ENCODE results near the gene IP6K2. TPM values are rescaled to one million over a fixed set of nuclear protein-coding genes. Genes with fewer than 3 reads are reported as not detected.

IP6K2 gene
- total and polyA plus RNA-seq, 10 of the 15 experiments (the other 5 are each of a cell fraction or from before 2014, with no cell fraction given): 25.8 to 95.9 (median 69.0) TPM

DNA sequence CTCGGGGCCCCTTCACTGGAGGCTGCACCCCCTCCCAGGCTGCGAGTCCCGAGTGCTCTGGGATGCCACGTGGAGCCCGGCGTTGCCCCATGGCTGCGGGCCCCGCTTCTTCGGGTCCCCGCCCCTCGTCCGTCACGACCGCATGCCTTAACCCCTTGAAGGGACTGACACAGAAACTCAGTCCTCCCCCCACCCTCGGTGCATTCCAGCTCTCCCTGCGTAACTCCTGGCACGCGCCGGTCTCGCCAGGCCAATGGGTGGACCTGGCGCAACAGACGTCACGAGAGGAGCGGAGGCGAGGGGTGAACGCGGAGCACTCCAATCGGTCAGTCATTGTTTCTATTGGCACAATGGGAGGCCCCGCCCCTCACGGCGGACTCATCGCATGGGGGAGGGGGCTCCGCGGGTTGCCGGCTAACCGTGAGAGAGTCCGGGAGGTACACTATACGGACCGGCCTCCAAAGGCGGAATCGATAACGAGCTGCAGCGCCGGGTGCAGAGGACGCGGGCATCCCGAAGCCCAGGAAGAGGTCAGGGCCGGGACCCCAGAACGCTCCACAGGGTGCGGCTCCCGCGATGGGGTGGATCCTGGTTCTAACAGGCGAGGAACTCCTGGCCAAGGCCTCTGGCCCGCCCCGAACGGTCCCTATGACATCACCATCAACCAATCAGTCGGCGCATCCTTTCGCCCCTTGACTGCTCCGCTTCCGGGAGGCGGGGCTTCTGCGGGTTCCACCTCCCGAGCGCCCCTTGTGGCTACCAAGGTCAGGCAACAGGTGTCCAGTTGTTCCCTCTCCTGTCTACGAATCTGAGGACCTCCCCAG, 53.3 kb downstream of the IP6K2 start:
- ATAC-seq (peak; percentile 94), FAIRE-seq (peak; percentile 97), DNase-seq (ENCODE audit: low read depth, low spot score) (peak; percentile 89)
- WGBS (ENCODE audit: insufficient coverage, insufficient replicate concordance, low lambda C conversion rate, missing lambda C conversion rate): 1% methylated on average over 55 of the region's 66 CpGs
- no peaks in the 10 kb centered on the region for H3K36me3 ChIP-seq (ENCODE audit: control insufficient read depth in 2 of 2, insufficient read depth in 2 of 2, low read length in 1 of 2)
- POLR2A ChIA-PET: interaction anchor here (0.6 to 1.3 kb wide), 3 partner anchors 107 to 430 kb away, joined by 3 read pairs; partner anchors contain the start of genes PFKFB4 and QRICH1
- H3K4me3 ChIP-seq: peak overlapping the region; percentile 74
- RAD21 ChIA-PET (ENCODE audit: unreplicated experiment): interaction anchor here (0.6 to 1.1 kb wide), 2 partner anchors 28 to 223 kb away, joined by 3 read pairs; partner anchors contain the start of genes CCDC51, SLC26A6 and TMA7
- intact Hi-C loops (cut with micrococcal nuclease; ENCODE audit: unreplicated experiment) (loop anchor here (2.0 kb wide), 1 partner anchor 29 kb away; the partner anchor contains the start of gene SLC26A6), in situ Hi-C loops (cut with MboI) (no loop called here)
- BruUV-seq (replicated peaks): TSS peak; percentile 74
- H3K4me1 ChIP-seq (ENCODE audit: control insufficient read depth, insufficient read depth, low read length): peaks cover 9% of the 10 kb centered on the region
- peaks cover 0 to 3% of the 10 kb centered on the region in 2 experiments; a peak in 1 of 4 replicates for H3K27me3 ChIP-seq (replicated peaks in 1 of 2; ENCODE audit: control insufficient read depth in 2 of 2, insufficient read depth in 2 of 2, low read length in 1 of 2)
- H3K9me3 ChIP-seq (replicated peaks; ENCODE audit: control insufficient read depth, insufficient read depth, low read length): no peaks in the 10 kb centered on the region; the same call in 1 of the 3 replicates
- no peaks in the 10 kb centered on the region for H4K20me1 ChIP-seq (ENCODE audit: control insufficient read depth, insufficient read depth)
- peak overlapping the region; percentile 56 for H3K9ac ChIP-seq (ENCODE audit: control insufficient read depth, insufficient read depth, low read length)
- CTCF ChIA-PET: interaction anchor here (0.5 to 2.2 kb wide), 10 partner anchors 14 to 160 kb away, joined by 3 to 10 read pairs (median 3); partner anchors contain the start of genes SHISA5 and SLC26A6
- H2AFZ ChIP-seq (ENCODE audit: control insufficient read depth, low read depth, low read length): peak overlapping the region; percentile 88
- peak overlapping the region; percentile 99 for H3K4me2 ChIP-seq (ENCODE audit: control insufficient read depth, insufficient read depth)
- SMC1A ChIA-PET (ENCODE audit: uncharacterized antibody, unreplicated experiment): interaction anchor here (0.5 to 1.4 kb wide), 3 partner anchors 9 to 106 kb away, joined by 3 to 4 read pairs (median 4); no protein-coding TSS in a partner anchor
- H3K27ac ChIP-seq (ENCODE audit: control insufficient read depth, insufficient read depth): peak overlapping the region; percentile 46; the same call in 1 of the 2 replicates
- H3K79me2 ChIP-seq (ENCODE audit: control insufficient read depth, insufficient read depth, low read length): no peaks in the 10 kb centered on the region
- peak; percentile 64 for TF ChIP-seq DPF2 (IDR thresholded peaks at IDR 0.05)
- TF ChIP-seq CBFB (IDR thresholded peaks at IDR 0.05; ENCODE audit: low read depth): peak; percentile 85; the same call in 1 of the 2 replicates
- TF ChIP-seq FOXK2 (IDR thresholded peaks at IDR 0.05): peak; percentile 68
- no peak for TF ChIP-seq KAT2A (conservative IDR thresholded peaks at IDR 0.05; ENCODE audit: control insufficient read depth, low read depth, low read length)
- peak; percentile 69; the same call in 1 of the 2 replicates for TF ChIP-seq ZNF207 (IDR thresholded peaks at IDR 0.05; ENCODE audit: borderline replicate concordance)
- peak; percentile 6; the same call in 1 of the 2 replicates for TF ChIP-seq IRF4 (IDR thresholded peaks at IDR 0.05; ENCODE audit: low read depth, low read length)
- no peak for TF ChIP-seq WRNIP1 (IDR thresholded peaks at IDR 0.05; ENCODE audit: borderline replicate concordance, low read depth, low read length)
- no peak for TF ChIP-seq RCOR1 (conservative IDR thresholded peaks at IDR 0.05; ENCODE audit: low read depth, low read length)
- TF ChIP-seq RAD51 (IDR thresholded peaks at IDR 0.05): no peak
- no peak for TF ChIP-seq HDAC6 (IDR thresholded peaks at IDR 0.05; ENCODE audit: unreplicated experiment)
- TF ChIP-seq STAT3 (IDR thresholded peaks at IDR 0.05; ENCODE audit: low read depth, low read length): no peak
- no peak for TF ChIP-seq SUPT20H (IDR thresholded peaks at IDR 0.05; ENCODE audit: borderline replicate concordance, control insufficient read depth, low read depth, low read length)
- no peak for TF ChIP-seq MYB (IDR thresholded peaks at IDR 0.05; ENCODE audit: borderline replicate concordance, low read depth, low read length)
- no peak for TF ChIP-seq SREBF1 (IDR thresholded peaks at IDR 0.05; ENCODE audit: low read length)
- TF ChIP-seq, protein P1, sequence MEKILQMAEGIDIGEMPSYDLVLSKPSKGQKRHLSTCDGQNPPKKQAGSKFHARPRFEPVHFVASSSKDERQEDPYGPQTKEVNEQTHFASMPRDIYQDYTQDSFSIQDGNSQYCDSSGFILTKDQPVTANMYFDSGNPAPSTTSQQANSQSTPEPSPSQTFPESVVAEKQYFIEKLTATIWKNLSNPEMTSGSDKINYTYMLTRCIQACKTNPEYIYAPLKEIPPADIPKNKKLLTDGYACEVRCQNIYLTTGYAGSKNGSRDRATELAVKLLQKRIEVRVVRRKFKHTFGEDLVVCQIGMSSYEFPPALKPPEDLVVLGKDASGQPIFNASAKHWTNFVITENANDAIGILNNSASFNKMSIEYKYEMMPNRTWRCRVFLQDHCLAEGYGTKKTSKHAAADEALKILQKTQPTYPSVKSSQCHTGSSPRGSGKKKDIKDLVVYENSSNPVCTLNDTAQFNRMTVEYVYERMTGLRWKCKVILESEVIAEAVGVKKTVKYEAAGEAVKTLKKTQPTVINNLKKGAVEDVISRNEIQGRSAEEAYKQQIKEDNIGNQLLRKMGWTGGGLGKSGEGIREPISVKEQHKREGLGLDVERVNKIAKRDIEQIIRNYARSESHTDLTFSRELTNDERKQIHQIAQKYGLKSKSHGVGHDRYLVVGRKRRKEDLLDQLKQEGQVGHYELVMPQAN (conservative IDR thresholded peaks at IDR 0.05): peak; percentile 59
- TF ChIP-seq RBBP5 (conservative IDR thresholded peaks at IDR 0.05): no peak
- TF ChIP-seq NR2F1 (conservative IDR thresholded peaks at IDR 0.05): peak; percentile 82
- no peak for TF ChIP-seq ASH2L (IDR thresholded peaks at IDR 0.05; ENCODE audit: borderline replicate concordance, low read depth)
- TF ChIP-seq, protein P2, sequence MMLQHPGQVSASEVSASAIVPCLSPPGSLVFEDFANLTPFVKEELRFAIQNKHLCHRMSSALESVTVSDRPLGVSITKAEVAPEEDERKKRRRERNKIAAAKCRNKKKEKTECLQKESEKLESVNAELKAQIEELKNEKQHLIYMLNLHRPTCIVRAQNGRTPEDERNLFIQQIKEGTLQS (IDR thresholded peaks at IDR 0.05; ENCODE audit: borderline replicate concordance, extremely low read depth, low read depth, low read length): no peak
- TF ChIP-seq, protein P3, sequence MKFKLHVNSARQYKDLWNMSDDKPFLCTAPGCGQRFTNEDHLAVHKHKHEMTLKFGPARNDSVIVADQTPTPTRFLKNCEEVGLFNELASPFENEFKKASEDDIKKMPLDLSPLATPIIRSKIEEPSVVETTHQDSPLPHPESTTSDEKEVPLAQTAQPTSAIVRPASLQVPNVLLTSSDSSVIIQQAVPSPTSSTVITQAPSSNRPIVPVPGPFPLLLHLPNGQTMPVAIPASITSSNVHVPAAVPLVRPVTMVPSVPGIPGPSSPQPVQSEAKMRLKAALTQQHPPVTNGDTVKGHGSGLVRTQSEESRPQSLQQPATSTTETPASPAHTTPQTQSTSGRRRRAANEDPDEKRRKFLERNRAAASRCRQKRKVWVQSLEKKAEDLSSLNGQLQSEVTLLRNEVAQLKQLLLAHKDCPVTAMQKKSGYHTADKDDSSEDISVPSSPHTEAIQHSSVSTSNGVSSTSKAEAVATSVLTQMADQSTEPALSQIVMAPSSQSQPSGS (IDR thresholded peaks at IDR 0.05; ENCODE audit: low read length): peak; percentile 99
- no peak for TF ChIP-seq SIX5 (IDR thresholded peaks at IDR 0.05; ENCODE audit: low read depth, low read length, severe bottlenecking)

Measured in GM12878 (cell line).